ENCODE data around the gene HES4.

GRCh38 chr1:991895-992294 is 8.0 kb downstream of the HES4 start:
- no peak for TF ChIP-seq CTCF (conservative IDR thresholded peaks at IDR 0.05 in 1 of 2, IDR thresholded peaks at IDR 0.05 in 1 of 2; ENCODE audit: low read depth in 1 of 2, low read length in 2 of 2)
- TF ChIP-seq EZH2 (IDR thresholded peaks at IDR 0.05; ENCODE audit: low read length, missing control alignments), result no peak

All from fibroblast of lung (primary cell).